Tibial nerve (tissue), 4 donors: Measurements from ENCODE around the gene NUP155.

Experiments
- EP300 ChIP-seq, 2 donors: sonication (generic); formaldehyde crosslinking; IDR thresholded peaks; one replicate each; pipeline ENCODE4 v1.6.1; 2017; ENCODE audit warnings: antibody characterized with exemption in 2 of 2, mild to moderate bottlenecking in 1 of 2
- POLR2A ChIP-seq, 2 donors: fragments of 450-650 bp; IDR thresholded peaks; one replicate each; pipeline ENCODE4 v1.6.1; 2017; ENCODE audit warnings: antibody characterized with exemption in 2 of 2, mild to moderate bottlenecking in 2 of 2, moderate library complexity in 2 of 2
- TF ChIP-seq, protein P1 (sequence below), 5 experiments: fragments of 200-600 bp in 3 of 5; fragments of 450-650 bp in 2 of 5; sonication (generic) in 3 of 5; IDR thresholded peaks; one replicate each; pipeline ENCODE4 v1.5.1; 2016 to 2019; ENCODE audit warnings: antibody characterized with exemption in 5 of 5, mild to moderate bottlenecking in 3 of 5, moderate library complexity in 2 of 5

DNA sequence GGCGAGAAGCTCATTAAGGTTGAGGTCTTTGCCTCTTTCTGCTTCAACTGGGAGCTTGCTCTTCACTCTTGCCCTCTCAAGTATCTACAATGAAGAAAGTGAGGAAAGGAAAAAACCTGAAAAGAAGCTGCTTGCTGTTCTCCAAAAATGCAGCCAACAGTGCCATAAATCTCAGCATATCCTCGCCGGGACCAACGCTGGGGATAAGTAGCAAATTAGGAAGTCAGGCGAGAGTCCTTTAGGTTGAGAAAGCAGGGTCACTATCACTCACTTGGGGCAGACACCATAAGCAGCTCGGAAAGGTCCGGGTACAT, 399 bp downstream of the NUP155 start:
- TF ChIP-seq, protein P1, sequence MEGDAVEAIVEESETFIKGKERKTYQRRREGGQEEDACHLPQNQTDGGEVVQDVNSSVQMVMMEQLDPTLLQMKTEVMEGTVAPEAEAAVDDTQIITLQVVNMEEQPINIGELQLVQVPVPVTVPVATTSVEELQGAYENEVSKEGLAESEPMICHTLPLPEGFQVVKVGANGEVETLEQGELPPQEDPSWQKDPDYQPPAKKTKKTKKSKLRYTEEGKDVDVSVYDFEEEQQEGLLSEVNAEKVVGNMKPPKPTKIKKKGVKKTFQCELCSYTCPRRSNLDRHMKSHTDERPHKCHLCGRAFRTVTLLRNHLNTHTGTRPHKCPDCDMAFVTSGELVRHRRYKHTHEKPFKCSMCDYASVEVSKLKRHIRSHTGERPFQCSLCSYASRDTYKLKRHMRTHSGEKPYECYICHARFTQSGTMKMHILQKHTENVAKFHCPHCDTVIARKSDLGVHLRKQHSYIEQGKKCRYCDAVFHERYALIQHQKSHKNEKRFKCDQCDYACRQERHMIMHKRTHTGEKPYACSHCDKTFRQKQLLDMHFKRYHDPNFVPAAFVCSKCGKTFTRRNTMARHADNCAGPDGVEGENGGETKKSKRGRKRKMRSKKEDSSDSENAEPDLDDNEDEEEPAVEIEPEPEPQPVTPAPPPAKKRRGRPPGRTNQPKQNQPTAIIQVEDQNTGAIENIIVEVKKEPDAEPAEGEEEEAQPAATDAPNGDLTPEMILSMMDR (IDR thresholded peaks at IDR 0.05), result no peak
- no peak for TF ChIP-seq EP300 (IDR thresholded peaks at IDR 0.05)
- no peak for TF ChIP-seq POLR2A (IDR thresholded peaks at IDR 0.05)
